Muscle layer of colon (tissue), 2 donors: ENCODE measurements around the gene ENPP7.

Experiments used
- H3K27ac ChIP-seq: one replicate; pipeline ENCODE4 v1.7.0; 2013; ENCODE audit warnings: low read depth, mild to moderate bottlenecking, low read length, moderate library complexity
- H3K27me3 ChIP-seq, 2 donors: one replicate each; pipeline ENCODE4 v1.7.0; 2013; ENCODE audit warnings: low read length in 2 of 2, mild to moderate bottlenecking in 2 of 2; ENCODE audit not compliant: insufficient read depth in 2 of 2, control insufficient read depth in 1 of 2
- H3K36me3 ChIP-seq: one replicate; pipeline ENCODE4 v1.7.0; 2013; ENCODE audit warnings: mild to moderate bottlenecking, low read length; ENCODE audit not compliant: insufficient read depth
- H3K4me1 ChIP-seq: one replicate; pipeline ENCODE4 v1.7.0; 2013; ENCODE audit warnings: mild to moderate bottlenecking, low read length; ENCODE audit not compliant: insufficient read depth
- H3K4me3 ChIP-seq, 2 donors: one replicate each; pipeline ENCODE4 v1.7.0; 2013; ENCODE audit warnings: low read length in 2 of 2, low read depth in 1 of 2, mild to moderate bottlenecking in 1 of 2, moderate library complexity in 1 of 2
- H3K9ac ChIP-seq: one replicate; pipeline ENCODE4 v1.7.0; 2013; ENCODE audit warnings: low read length
- H3K9me3 ChIP-seq: one replicate; pipeline ENCODE4 v1.7.0; 2013; ENCODE audit warnings: mild to moderate bottlenecking, low read length
- donor health status: abdominal sarcoma.
- donor health status: Adenocarcinoma of cecum.

The ENPP7 gene

GRCh38 chr17:79730769-79731483 is at the start of gene ENPP7:
Gene ENPP7, plus strand, starts transcription at chr17:79730943. Its CDS starts 197 bp downstream, at chr17:79731140.
- Histone ChIP-seq H3K9ac (no peak within 1 kb of the TSS), H3K27me3 (no peaks in the 10 kb centered on the region), H3K9me3 (no peaks in the 10 kb centered on the region), H3K4me3 (no peak within 1 kb of the TSS), H3K27ac (no peak within 1 kb of the TSS), H3K4me1 (no peaks in the 10 kb centered on the region), H3K36me3 (no peaks in the 10 kb centered on the region)

DNA sequence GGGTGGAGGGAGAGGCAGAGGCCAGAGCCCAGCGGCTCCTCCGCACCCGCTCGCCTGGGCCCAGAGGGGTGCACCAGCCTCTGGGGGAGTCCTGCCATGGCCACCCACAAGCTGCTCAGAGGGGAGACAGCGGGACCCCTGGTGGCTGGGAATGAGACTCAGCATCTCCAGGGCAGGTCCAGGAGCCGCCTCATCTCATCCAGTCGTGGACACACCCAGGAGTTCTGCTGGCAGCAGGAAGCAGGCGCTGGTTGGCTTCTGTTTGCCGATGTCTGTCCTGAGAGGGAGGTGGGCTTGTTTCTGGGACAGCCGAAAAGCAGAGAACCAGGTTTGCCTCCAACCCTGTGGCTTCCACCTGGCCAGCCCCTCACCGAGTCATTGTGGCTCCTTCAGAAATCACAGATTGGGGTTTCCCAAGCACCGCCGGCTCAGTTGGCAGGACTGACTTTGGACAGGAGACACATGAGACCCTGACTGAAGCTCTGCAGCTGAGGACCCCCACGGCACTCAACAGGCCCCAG is 49.6 kb upstream of the ENPP7 start:
- no peak overlapping the region for H3K4me3 ChIP-seq
- no peak overlapping the region for H3K9ac ChIP-seq
- H3K27me3 ChIP-seq = peaks cover 0 to 14% of the 10 kb centered on the region in 2 donors
- no peaks in the 10 kb centered on the region for H3K4me1 ChIP-seq
- H3K27ac ChIP-seq = no peak overlapping the region
- no peaks in the 10 kb centered on the region for H3K36me3 ChIP-seq
- H3K9me3 ChIP-seq = no peaks in the 10 kb centered on the region

DNA sequence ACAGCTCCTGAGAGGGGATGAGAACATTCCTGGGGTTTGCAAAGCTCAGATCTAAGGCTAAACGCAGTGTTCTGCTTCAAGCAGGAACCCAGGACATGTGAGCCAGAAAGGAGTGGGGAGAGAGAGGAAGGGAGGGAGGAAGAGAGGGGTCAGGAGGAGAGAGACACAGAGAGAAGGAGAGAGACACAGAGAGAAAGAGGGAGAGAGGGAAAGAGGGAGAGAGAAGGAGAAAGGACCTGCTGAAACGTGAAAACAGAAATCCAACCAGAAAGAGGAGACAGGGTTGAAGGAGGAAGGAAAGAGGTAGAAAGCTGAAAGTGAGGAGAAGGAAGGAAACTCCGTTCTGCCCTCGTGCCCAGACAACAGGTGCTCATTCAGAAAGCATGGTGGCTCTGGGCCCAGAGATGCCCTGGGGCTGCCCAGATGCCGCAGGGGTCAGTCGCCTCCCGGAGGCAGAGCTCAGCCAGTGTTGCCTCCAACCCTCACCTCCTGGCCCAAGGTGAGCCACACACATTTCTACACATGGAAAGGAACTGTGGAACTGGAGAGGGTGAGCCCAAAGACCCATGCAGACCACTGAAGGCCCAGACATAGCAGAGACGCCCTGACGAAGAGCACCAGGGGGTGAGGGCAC is 49.0 kb upstream of the ENPP7 start:
- Histone ChIP-seq H3K4me3 (no peak overlapping the region), H3K27ac (no peak overlapping the region), H3K36me3 (no peaks in the 10 kb centered on the region), H3K27me3 (peaks cover 0 to 14% of the 10 kb centered on the region in 2 donors), H3K9me3 (no peaks in the 10 kb centered on the region), H3K9ac (no peak overlapping the region), H3K4me1 (no peaks in the 10 kb centered on the region)

DNA sequence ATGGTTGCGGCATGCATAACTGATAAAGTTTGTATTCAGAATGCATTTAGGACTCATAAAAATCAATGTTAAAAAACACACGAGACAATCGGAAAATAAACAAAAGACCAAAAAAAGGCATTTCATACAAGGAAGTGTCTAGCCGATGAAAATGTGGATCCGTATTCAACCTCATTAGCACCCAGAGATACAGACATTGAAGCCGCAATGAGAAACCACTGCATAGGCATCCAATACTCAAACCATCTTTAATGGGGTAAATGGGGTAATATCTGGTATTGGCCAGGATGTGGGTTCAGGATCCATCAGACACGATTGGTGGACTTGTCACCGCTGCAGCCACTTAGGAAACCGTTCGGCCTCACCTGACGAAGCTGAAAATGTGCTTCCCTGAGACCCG is 47.4 kb upstream of the ENPP7 start:
- Histone ChIP-seq H3K36me3 (no peaks in the 10 kb centered on the region), H3K4me3 (no peak overlapping the region), H3K4me1 (no peaks in the 10 kb centered on the region), H3K27ac (no peak overlapping the region), H3K9me3 (no peaks in the 10 kb centered on the region), H3K27me3 (peaks cover 0 to 14% of the 10 kb centered on the region in 2 donors), H3K9ac (no peak overlapping the region)

DNA sequence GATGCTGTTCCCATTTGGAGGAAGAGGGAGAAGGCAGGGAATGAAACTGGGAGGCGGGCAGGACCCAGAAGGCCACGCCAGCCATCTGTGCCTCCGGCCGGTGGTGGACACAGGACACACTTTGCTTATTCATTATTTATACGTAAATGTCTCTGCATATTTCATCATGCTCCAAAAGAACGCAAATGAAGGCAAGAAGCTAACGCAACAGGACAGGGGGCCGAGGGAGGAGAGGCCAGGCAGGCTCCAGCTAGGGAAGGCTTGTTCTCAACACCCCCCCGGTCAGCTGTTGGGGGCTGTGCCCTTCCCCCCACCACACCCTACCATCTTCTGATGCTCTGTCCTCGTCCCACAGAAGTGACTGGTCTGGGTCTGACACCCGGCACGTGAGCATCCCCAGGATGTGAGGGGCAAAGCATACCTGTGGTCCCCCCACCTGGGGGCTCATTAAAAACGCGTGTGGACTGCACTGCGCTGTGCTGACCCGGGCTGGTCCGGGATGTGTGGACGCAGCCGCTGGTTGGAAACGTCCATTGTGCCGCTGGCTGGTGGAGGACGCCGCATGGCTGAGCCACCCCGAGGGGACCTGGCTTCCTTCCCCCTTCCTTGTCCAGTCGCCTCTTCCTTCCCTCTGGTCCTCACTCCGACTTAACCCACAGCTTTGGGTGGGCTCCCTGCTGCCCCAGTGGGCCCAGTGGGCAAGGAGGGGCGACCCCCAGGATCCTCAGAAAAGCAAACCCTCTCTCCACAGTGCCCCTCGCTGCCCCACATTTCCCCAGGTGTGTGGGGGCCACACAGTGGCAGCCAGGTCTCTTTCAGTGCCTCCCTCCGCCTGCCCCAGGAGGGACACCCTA is 46.4 kb upstream of the ENPP7 start:
- Histone ChIP-seq H3K36me3 (no peaks in the 10 kb centered on the region), H3K4me1 (no peaks in the 10 kb centered on the region), H3K27me3 (peaks cover 0 to 14% of the 10 kb centered on the region in 2 donors), H3K9me3 (no peaks in the 10 kb centered on the region), H3K4me3 (no peak overlapping the region), H3K27ac (no peak overlapping the region), H3K9ac (no peak overlapping the region)

DNA sequence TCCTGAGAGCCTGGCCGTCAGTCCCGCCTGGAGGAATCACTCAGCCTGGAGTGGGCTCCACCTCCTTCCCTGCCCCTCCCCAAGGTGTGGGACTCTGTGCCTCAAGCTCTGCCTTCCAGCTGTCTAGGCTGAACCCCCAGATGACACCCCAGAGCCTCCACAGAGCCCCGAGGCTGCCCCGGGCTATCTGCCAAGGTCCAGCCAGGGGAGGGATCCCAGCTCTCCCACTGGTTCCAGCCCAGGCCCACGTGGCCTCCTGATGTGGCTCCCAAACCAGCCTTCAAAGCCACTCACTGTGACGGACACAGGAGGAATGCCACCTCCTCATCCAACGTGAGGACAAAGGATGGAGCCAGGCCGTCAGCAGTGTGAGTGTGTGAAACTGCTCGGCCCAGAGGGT is 45.6 kb upstream of the ENPP7 start:
- H3K9ac ChIP-seq = no peak overlapping the region
- peaks cover 0 to 11% of the 10 kb centered on the region in 2 donors for H3K27me3 ChIP-seq
- H3K9me3 ChIP-seq = no peaks in the 10 kb centered on the region
- H3K27ac ChIP-seq = no peak overlapping the region
- H3K4me1 ChIP-seq = peaks cover 3% of the 10 kb centered on the region
- no peaks in the 10 kb centered on the region for H3K36me3 ChIP-seq
- H3K4me3 ChIP-seq = no peak overlapping the region

DNA sequence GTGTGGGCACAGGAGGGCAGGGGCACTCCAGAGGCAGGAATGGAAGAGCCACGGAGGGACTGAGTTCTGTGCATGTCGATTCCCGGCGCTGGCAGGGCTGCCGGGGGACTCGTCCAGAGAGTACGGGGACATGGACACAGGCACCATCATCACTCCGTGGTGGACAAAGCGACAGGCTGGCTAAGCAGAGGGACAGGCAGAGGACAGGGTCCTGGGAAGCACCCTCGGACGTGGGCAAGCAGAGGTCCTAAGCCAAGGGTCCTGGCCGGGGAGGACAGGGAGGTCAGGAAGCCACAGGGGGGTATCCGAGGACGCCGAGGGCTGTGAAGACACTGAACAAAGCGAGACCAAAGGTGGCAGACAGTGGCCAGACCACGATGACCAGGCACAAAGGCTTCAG is 44.3 kb upstream of the ENPP7 start:
- peaks cover 17% of the 10 kb centered on the region for H3K4me1 ChIP-seq
- H3K9me3 ChIP-seq = no peaks in the 10 kb centered on the region
- H3K27me3 ChIP-seq = no peaks in the 10 kb centered on the region

GRCh38 chr17:79690466-79690865 is 40.3 kb upstream of the ENPP7 start:
- no peak overlapping the region for H3K4me3 ChIP-seq
- H3K27ac ChIP-seq = no peak overlapping the region
- H3K9me3 ChIP-seq = no peaks in the 10 kb centered on the region
- no peaks in the 10 kb centered on the region for H3K27me3 ChIP-seq
- H3K4me1 ChIP-seq = peaks cover 38% of the 10 kb centered on the region
- H3K36me3 ChIP-seq = no peaks in the 10 kb centered on the region
- H3K9ac ChIP-seq = no peak overlapping the region

More for the DNA sequence above, 44.3 kb upstream of the ENPP7 start:
- Histone ChIP-seq H3K9ac (no peak overlapping the region), H3K27ac (no peak overlapping the region), H3K36me3 (no peaks in the 10 kb centered on the region), H3K4me3 (no peak overlapping the region)

- no peak overlapping the region for H3K27ac ChIP-seq
- no peak overlapping the region for H3K9ac ChIP-seq
- H3K9me3 ChIP-seq = no peaks in the 10 kb centered on the region
- no peak overlapping the region for H3K4me3 ChIP-seq
- no peaks in the 10 kb centered on the region for H3K36me3 ChIP-seq
- peaks cover 45% of the 10 kb centered on the region for H3K4me1 ChIP-seq
- H3K27me3 ChIP-seq = no peaks in the 10 kb centered on the region
Measured at GRCh38 chr17:79690988-79691836, 39.5 kb upstream of the ENPP7 start.

DNA sequence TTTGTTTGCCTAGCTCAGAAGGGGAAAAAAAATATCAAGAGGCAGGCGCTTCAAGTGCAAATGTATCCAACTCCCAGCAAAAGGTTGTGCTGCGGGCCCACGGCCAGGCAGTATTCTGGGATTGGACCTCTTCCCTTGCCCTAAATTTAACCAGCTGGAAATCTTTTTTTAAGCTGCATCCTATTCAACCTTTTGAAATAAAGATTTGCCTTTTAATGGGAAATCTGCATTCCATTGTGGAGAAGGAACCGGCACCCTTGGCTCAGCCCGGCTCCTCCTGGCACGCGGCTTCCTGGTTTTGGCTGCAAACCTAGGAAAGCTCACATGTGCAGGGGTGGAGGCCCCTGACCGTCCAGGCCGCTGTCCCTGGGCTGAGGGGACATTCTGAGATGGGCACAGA is 38.8 kb upstream of the ENPP7 start:
- Histone ChIP-seq H3K9me3 (no peaks in the 10 kb centered on the region), H3K4me1 (peaks cover 51% of the 10 kb centered on the region), H3K27ac (no peak overlapping the region), H3K4me3 (no peak overlapping the region), H3K36me3 (no peaks in the 10 kb centered on the region), H3K27me3 (no peaks in the 10 kb centered on the region), H3K9ac (no peak overlapping the region)
